Stimulated activated CD8-positive, alpha-beta memory T cell treated with anti-CD3 and anti-CD28 coated beads, Interleukin-12 subunit alpha, Interleukin-12 subunit beta, amount 100 ng/mL, for 24 hours (primary cell): ENCODE results near the gene ABR.

Experiments
- DNase-seq: peaks from one replicate; pipeline ENCODE4 v3.0.0-alpha.2; 2020; ENCODE audit errors: extremely low read depth

ABR gene

GRCh38 chr17:962166-962565 lies 217.6 kb downstream of the ABR start:
- no peak for DNase-seq

GRCh38 chr17:958712-959451 lies 220.9 kb downstream of the ABR start:
- no peak for DNase-seq

GRCh38 chr17:957856-958421 lies 221.8 kb downstream of the ABR start:
- DNase-seq = no peak

GRCh38 chr17:956905-957304 lies 222.9 kb downstream of the ABR start:
- DNase-seq = no peak

- DNase-seq = no peak
These were observed 225.2 kb downstream of the ABR start for GRCh38 chr17:954431-955164.

- DNase-seq = no peak
These were observed 226.0 kb downstream of the ABR start for GRCh38 chr17:953767-954166.
